GM12891 (cell line): Measurements from ENCODE around the gene GPR84.
A peak's percentile ranks its signal among the peaks of the same experiment; 100 is the strongest.

ENCODE experiments used
- DNase-seq: peaks from one replicate; pipeline ENCODE4 v3.0.0; 2011; ENCODE audit warnings: low spot score; ENCODE audit not compliant: insufficient read length
- FAIRE-seq: peaks from 2 replicates; lab custom pipeline; 2011; peaks lifted over from hg19 to GRCh38; lab: Jason Lieb, UNC
- PAX5 ChIP-seq: IDR thresholded peaks from 2 replicates; pipeline ENCODE4 v1.6.1; 2011; ENCODE audit warnings: low read length, moderate library complexity, mild to moderate bottlenecking; ENCODE audit not compliant: insufficient read depth, severe bottlenecking
- POLR2A ChIP-seq: IDR thresholded peaks from 2 replicates; pipeline ENCODE4 v1.6.1; 2011; ENCODE audit warnings: low read depth, low read length, control low read depth
- POLR2AphosphoS5 ChIP-seq: IDR thresholded peaks from 2 replicates; pipeline ENCODE4 v1.6.1; 2011; ENCODE audit warnings: low read depth, low read length, control low read depth
- POU2F2 ChIP-seq: IDR thresholded peaks from 2 replicates; pipeline ENCODE4 v1.6.1; 2011; ENCODE audit warnings: low read depth, mild to moderate bottlenecking, control low read depth, low read length, moderate library complexity
- SPI1 ChIP-seq: IDR thresholded peaks from 2 replicates; pipeline ENCODE4 v1.6.1; 2011; ENCODE audit warnings: low read depth, low read length, control low read depth
- TAF1 ChIP-seq: IDR thresholded peaks from 2 replicates; pipeline ENCODE4 v1.6.1; 2011; ENCODE audit warnings: low read depth, low read length, control low read depth

Gene GPR84

DNA sequence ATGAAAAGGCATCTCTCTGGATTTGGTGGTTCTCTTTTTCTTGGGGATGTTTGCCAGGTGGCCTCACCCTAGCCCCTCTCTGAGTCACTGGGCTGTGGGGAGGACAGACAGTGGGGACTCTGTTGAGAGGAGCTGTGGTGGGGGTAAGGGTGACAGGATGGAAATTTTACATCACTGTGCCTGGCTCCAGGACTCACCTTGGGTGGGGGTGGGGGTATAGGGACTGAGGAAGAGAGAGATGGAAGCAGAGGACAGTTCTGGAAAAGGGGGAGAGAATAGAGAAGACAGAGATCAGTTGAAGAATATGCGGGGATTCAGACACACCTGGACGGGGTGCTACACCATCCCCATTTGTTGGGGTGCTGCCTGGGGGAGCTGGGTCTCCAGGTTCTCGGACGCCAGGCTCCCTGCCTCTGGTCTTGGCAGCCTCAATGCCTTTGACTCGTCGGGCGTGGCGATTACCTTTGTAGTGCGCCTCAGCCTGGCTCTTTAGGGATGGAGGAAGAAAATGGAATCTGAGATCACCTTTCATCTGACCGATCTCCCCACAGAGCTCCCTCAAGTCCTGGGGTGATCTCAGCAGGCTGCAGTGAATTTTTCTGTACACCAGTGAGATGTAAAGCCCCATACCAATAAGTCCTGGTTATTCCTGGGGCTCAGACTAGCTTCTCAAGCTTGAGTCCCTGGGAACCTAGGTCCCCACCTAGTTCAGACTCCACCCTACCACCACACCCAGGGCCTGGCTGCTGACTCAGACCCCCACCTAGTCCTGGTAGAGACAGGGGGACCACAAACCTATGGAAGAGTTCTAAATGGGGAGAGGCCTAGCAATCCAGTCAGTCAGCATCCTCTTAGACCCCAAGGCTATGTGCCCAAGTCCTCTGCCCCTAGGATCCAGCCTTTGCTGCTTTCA, 9.6 kb upstream of the GPR84 start:
- DNase-seq = no peak
- no peak for TF ChIP-seq POLR2AphosphoS5
- no peak for TF ChIP-seq POU2F2
- no peak for TF ChIP-seq POLR2A
- no peak for TF ChIP-seq SPI1
- no peak for TF ChIP-seq PAX5
- TF ChIP-seq TAF1 = no peak
- no peak for FAIRE-seq

DNA sequence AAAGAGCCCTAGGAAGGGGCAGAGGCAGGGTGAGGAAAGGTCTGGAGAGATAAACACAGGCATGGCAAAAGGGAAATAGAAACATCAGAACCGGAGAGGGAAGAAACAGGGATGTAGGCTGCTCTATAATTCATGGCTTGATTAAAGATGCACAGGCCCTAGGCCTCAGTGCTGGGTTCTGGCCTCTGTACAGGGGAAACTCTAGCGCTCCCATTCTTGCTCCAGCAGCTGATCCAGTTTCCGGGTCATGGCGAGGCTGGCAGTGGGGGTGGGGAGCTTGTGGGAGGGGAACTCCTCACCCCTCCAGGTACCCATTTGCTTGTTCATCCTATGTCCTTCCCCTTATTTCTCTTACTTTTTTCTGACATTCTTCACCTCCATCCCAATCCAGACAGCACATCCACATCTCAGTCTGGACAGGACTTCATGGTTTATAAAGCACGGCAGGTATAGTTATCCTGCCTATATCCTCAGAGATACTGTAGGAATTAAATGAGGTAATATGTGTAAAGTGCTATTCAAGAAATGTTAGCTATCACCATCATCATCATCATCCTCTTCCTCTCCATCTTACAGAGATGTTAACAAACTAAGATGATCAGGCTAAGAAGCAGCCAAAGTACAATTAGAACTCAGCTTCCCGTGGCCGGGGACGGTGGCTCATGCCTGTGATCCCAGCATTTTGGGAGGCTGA, 8.0 kb upstream of the GPR84 start:
- FAIRE-seq (no peak), DNase-seq (no peak)
- TF ChIP-seq POLR2AphosphoS5 (no peak), PAX5 (no peak), POLR2A (no peak), POU2F2 (no peak), TAF1 (no peak), SPI1 (no peak)

DNA sequence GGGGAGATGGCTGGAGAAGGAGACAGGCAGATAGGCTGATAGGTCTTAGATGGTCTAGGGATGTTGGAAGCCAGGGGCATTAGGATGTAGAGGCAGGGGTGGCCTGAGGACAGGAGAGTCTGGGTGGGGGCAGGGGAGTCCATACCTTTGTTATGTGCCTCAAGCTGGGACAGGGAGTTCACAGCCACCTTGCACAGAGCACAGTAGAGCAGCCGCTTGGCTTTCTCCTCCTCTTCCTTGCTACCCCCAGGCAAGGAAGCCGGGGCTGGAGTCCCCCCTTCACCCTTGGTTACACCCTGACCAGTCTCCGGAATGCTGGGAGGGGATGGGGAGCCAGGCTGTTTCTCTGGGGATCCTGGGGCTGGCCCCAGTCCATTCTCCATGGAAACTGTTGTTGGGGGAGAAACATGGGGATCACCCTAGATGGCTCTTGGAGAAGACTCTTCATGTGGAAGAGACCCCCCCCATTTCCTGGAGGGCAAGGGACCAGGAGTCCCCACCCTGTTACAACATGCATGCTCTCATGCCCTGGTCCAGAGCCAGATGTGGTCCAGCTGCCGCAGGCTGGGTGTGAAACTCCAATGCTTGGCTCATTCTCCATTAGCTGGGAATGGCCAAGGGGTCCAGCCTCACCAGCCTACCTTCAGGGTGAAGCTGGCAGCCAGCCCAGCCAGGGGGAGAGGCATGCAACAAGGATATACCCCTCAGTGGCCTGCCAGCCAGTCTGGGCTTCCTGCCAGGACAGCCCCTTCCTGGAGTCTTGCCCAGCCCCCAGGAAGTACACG, 7.2 kb upstream of the GPR84 start:
- no peak for TF ChIP-seq POLR2A
- no peak for TF ChIP-seq SPI1
- no peak for TF ChIP-seq POLR2AphosphoS5
- TF ChIP-seq PAX5 = no peak
- no peak for TF ChIP-seq TAF1
- DNase-seq (no peak), FAIRE-seq (no peak)

DNA sequence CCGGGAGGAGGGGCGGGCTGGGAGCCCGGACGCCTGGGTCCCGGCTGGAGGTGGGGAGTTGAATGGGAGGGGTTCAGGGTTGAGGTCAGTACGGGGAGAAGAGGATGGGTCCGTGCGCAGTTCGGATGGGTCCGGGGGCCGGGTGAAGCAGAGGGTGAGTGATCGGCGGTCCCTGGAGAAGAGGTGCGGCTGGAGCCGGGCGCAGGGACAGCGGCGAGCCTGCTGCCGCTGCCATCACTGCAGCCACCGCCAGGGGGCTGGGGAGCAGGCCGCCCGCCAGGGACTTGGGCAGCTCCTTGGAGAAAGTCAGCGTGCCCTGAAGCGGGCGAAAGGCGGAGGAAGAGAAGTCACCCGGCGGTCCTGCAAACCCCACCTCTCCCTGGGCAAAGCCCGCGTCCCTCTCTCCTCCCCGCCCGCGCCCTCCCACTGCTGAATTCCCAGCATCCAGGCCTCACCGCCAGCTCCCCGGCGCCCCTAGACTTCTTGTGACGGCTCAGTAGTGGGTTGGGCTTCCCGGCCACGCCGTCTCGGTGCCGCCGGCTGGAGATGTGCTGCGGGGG, 6.0 kb upstream of the GPR84 start:
- FAIRE-seq (peak; percentile 38), DNase-seq (no peak)
- no peak for TF ChIP-seq SPI1
- no peak for TF ChIP-seq POLR2AphosphoS5
- TF ChIP-seq POLR2A = no peak
- no peak for TF ChIP-seq TAF1
- TF ChIP-seq POU2F2 = no peak

DNA sequence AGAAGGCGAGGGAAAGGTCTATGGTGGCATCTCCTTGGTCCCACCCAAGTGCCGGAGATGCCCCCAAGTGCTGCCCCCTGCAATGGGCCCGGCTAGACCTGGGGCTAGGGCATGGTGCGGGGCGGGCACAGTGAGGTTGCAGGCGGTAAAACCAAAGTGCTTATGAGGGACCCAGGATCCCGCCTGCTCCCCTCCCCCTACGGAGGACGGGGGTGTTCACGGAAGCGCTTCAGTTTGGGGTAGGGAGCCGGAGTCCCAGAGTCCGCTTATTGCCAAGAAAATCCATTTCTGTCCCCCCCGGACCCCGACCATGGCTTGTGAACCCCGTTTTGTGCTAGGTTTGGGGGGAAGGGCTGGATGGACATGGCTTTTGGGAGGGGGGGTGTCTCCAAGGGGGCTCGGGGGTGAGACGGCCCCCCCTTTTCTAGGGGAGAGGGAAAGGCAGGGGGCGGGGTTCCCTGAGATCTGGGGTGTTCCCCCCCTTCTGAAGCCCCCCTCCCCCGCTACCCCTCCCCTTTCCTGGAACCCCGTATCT, 5.4 kb upstream of the GPR84 start:
- FAIRE-seq = no peak
- DNase-seq = no peak
- no peak for TF ChIP-seq PAX5
- TF ChIP-seq POU2F2 = no peak
- TF ChIP-seq POLR2A = no peak
- no peak for TF ChIP-seq SPI1
- no peak for TF ChIP-seq POLR2AphosphoS5
- no peak for TF ChIP-seq TAF1

DNA sequence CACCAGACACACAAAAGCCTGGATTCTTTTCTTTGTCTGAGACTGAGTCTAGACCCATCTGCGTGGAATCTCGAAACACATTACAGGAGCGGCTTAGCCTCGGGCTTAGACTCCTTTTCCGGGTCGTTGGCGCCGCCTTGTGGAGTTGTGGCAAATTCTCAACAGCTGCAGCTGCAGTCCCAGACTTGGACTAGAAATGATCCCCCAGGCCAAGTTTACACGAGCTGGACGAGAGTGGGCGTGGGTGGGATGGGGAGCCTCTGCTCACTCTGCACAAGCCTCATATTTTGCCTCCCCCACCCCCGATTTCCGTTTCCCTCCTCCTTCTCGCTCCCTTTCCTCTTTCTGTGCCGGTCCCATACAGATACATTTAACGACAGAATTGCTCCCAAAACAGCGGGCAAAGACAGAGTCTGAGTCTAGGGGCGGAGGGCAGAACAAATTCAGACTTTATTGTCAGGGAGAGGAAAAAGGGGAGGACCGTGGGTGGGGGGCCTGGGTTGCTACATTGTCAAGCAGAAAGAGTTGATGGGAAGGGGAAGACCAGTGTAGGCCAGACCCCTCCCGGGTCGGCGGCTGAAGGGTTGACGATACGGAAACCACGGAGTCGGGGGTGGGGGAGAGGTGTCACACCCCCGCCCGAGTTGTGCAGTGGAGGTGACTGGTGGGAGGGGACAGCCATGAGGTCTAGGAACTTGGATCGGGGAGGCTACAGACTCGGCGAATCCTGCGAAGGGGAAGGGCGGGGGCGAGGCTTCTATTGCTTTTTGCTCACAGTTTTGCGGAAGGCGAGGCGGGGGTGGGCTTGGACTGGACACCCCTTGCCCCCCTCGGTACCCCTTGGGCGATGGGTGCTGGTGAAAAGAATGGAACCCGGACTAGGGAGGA, 4.7 kb upstream of the GPR84 start:
- TF ChIP-seq SPI1 (no peak), PAX5 (no peak), POLR2AphosphoS5 (no peak), POU2F2 (peak; percentile 62; the same call in 1 of the 2 replicates), TAF1 (peak; percentile 40; the same call in 1 of the 2 replicates), POLR2A (peak; percentile 62)
- DNase-seq = no peak
- FAIRE-seq = peak; percentile 80

DNA sequence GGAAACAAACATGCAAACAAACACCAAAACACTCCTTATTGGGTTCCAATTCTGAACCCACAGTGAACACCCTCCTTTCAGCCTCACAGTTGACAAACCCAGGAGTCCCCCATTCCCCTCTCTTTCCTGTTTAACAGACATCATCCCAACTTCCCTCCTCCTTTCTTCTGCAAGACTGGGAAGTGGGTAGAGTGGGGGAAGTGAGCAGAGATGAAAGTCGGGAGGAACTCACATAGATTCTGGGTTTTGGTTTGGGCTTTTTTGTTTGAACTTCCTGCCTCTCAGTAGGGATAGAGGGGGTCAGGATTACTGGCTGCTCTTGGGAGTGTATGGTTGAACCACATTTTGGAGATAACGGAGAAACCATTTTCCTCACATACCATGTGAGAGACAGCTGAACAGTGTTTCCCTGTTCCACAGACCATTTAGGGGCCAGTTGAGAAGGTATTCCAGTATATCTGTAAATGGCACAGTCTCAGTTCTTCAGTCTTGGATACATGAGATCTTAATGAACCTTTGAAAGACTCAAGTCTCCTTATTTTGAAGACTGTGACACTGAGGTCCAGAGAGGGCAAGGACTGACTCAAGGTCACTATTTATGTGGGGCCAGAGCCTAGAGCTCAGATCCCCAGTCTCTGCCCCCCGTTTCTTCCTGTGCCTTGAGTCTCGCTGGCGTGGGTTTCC, 3.9 kb upstream of the GPR84 start:
- FAIRE-seq (peak; percentile 58), DNase-seq (no peak)
- TF ChIP-seq POLR2AphosphoS5 (no peak), SPI1 (no peak), PAX5 (no peak), POU2F2 (no peak), TAF1 (no peak), POLR2A (no peak)
